Measurements from ENCODE around the gene LRMDA.

LRMDA gene

DNA sequence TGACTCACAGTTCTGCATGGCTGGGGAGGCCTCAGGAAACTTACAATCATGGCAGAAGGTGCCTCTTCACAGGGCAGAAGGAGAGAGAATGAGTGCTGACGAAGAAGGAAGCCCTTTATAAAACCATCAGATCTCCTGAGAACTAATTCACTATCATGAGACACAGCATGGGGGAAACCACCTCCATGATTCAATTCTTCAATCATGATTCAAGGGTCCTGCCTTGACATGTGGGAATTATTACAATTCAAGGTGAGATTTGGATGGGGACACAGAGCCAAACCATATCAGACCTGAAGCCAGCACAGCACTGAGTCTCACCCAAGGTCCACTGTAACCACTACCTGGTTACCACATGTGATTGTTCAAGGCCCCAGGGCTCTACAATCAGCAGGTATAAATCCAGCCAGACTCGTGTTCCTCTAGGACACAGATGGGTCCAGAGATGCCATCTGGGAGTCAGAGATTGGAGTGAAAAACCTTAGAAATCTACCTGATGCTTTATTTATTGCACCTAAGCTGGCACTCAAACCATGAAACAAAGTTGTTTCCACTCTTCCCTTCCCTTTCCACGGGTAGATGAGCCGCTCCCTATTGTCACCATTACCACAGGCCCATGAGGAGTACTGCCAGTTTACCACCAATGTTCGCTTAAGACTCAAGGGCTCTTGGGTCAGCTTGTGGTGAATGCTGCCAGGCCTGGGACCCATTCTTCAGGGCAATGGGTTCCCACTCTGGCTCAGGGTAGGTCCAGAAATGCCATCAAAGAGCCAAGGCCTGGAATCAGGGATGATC is 1061.5 kb downstream of the LRMDA start:
- H3K4me1 ChIP-seq (ENCODE audit: control insufficient read depth, insufficient read depth, low read length) = no peaks in the 10 kb centered on the region
- ChIA-PET CTCF (no interaction called here), POLR2A (interaction anchor here (0.6 kb wide), 1 partner anchor 9 kb away, joined by 5 read pairs; no protein-coding TSS in a partner anchor)
- no peak overlapping the region for H3K27ac ChIP-seq (ENCODE audit: extremely low read depth, low read depth, low read length)
- no peaks in the 10 kb centered on the region for H3K9me3 ChIP-seq (ENCODE audit: control insufficient read depth, insufficient read depth, low read depth, low read length)
- H3K4me3 ChIP-seq (ENCODE audit: low read depth, low read length) = no peak overlapping the region
- TF ChIP-seq ZNF175 (tag by site-specific recombination; IDR thresholded peaks at IDR 0.05) (no peak), ZNF610 (tag by site-specific recombination; IDR thresholded peaks at IDR 0.05; ENCODE audit: borderline replicate concordance) (peak; percentile 100)
- H3K36me3 ChIP-seq (ENCODE audit: control insufficient read depth in 2 of 2, insufficient read depth in 1 of 2, low read length in 2 of 2) = no peaks in the 10 kb centered on the region

DNA sequence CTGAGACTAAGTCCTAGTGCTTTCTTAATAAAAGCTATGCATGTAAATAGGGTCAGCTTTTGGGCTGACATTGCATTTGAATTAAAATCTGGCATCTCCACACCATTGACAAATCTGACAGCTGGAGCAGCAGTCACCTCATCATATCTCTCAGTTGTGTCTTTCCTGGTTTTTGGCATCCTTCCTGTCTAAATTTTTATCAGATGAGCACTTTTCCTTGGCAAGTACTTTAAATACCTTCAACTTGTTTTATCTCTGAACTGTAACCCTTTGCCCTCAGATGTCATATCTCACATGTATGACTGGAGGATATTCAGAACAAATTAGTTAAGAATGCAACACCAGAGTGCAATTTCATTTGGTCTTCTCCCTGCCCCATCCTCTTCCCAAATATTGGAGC is 1066.2 kb downstream of the LRMDA start:
- Histone ChIP-seq H3K36me3 (ENCODE audit: control insufficient read depth in 2 of 2, insufficient read depth in 1 of 2, low read length in 2 of 2) (no peaks in the 10 kb centered on the region), H3K4me3 (ENCODE audit: low read depth, low read length) (no peak overlapping the region), H3K9me3 (ENCODE audit: control insufficient read depth, insufficient read depth, low read depth, low read length) (no peaks in the 10 kb centered on the region), H3K27ac (ENCODE audit: extremely low read depth, low read depth, low read length) (no peak overlapping the region), H3K4me1 (ENCODE audit: control insufficient read depth, insufficient read depth, low read length) (no peaks in the 10 kb centered on the region)
- TF ChIP-seq ZNF677 (tag by site-specific recombination; IDR thresholded peaks at IDR 0.05) (no peak), PRDM6 (tag by site-specific recombination; IDR thresholded peaks at IDR 0.05) (no peak), ZBTB17 (tag by site-specific recombination; IDR thresholded peaks at IDR 0.05) (no peak), TSHZ1 (tag by site-specific recombination; IDR thresholded peaks at IDR 0.05; ENCODE audit: borderline replicate concordance) (no peak), ZNF701 (tag by site-specific recombination; IDR thresholded peaks at IDR 0.05) (no peak), SP7 (tag by site-specific recombination; IDR thresholded peaks at IDR 0.05) (no peak), ZNF555 (tag by site-specific recombination; conservative IDR thresholded peaks at IDR 0.05) (no peak), KLF16 (tag by site-specific recombination; IDR thresholded peaks at IDR 0.05) (no peak), SCRT1 (tag by site-specific recombination; IDR thresholded peaks at IDR 0.05; ENCODE audit: borderline replicate concordance) (no peak), ATF2 (tag by site-specific recombination; IDR thresholded peaks at IDR 0.05; ENCODE audit: low read depth) (no peak), ZNF211 (tag by site-specific recombination; IDR thresholded peaks at IDR 0.05; ENCODE audit: low read depth) (no peak), ZNF404 (tag by site-specific recombination; IDR thresholded peaks at IDR 0.05) (no peak), ZNF830 (tag by site-specific recombination; IDR thresholded peaks at IDR 0.05; ENCODE audit: low read depth) (no peak), ZNF558 (tag by site-specific recombination; IDR thresholded peaks at IDR 0.05) (no peak), ZNF292 (tag by site-specific recombination; IDR thresholded peaks at IDR 0.05; ENCODE audit: borderline replicate concordance, low read depth) (no peak), ZNF2 (tag by site-specific recombination; IDR thresholded peaks at IDR 0.05) (no peak), ZNF426 (tag by site-specific recombination; IDR thresholded peaks at IDR 0.05) (no peak)
- TF ChIP-seq, protein P1, sequence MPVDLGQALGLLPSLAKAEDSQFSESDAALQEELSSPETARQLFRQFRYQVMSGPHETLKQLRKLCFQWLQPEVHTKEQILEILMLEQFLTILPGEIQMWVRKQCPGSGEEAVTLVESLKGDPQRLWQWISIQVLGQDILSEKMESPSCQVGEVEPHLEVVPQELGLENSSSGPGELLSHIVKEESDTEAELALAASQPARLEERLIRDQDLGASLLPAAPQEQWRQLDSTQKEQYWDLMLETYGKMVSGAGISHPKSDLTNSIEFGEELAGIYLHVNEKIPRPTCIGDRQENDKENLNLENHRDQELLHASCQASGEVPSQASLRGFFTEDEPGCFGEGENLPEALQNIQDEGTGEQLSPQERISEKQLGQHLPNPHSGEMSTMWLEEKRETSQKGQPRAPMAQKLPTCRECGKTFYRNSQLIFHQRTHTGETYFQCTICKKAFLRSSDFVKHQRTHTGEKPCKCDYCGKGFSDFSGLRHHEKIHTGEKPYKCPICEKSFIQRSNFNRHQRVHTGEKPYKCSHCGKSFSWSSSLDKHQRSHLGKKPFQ (tag by site-specific recombination; IDR thresholded peaks at IDR 0.05) = no peak
- ChIA-PET POLR2A (no interaction called here), CTCF (no interaction called here)
